ENCODE results near the gene HPS4.

- TF ChIP-seq TCF7L2 (IDR thresholded peaks at IDR 0.05; ENCODE audit: borderline replicate concordance, extremely low read depth, insufficient read depth, insufficient read length) (no peak), MAX (IDR thresholded peaks at IDR 0.05) (no peak), CTCF (IDR thresholded peaks at IDR 0.05 in 2 of 3, conservative IDR thresholded peaks at IDR 0.05 in 1 of 3; ENCODE audit: borderline replicate concordance in 1 of 3, insufficient read depth in 1 of 3, low read depth in 2 of 3, low read length in 2 of 3) (no peak), CEBPB (IDR thresholded peaks at IDR 0.05; ENCODE audit: low read depth) (no peak), ZFX (IDR thresholded peaks at IDR 0.05) (no peak), EZH2 (IDR thresholded peaks at IDR 0.05) (no peak), ZNF274 (IDR thresholded peaks at IDR 0.05; ENCODE audit: low read depth, low read length) (no peak)
Observed at GRCh38 chr22:26481694-26482093, 1.9 kb downstream of the HPS4 start.
